Activated CD8-positive, alpha-beta T cell treated with anti-CD3 and anti-CD28 coated beads, Interleukin-2, amount 10 ng/mL, durations not matched to agents 7 days and 5 days (primary cell): Measurements from ENCODE around the gene PLD1. TPM values are rescaled to one million over a fixed set of nuclear protein-coding genes. Genes with fewer than 3 reads are reported as not detected.

Experiments
- ATAC-seq: fragments of 150-1000 bp; cut with Tn5 transposase; one replicate; pipeline ENCODE4 v1.10.0; 2021; ENCODE audit warnings: moderate library complexity
- CTCF ChIA-PET: fragments of 350-600 bp; sonication (Branson Sonifier 250); formaldehyde crosslinking; loops from one replicate; lab custom pipeline; 2021; ENCODE audit warnings: antibody characterized with exemption; lab: Charles Lee
- POLR2A ChIA-PET: fragments of 350-600 bp; sonication (Branson Sonifier 250); formaldehyde crosslinking; loops from one replicate; lab custom pipeline; 2021; ENCODE audit warnings: antibody characterized with exemption; lab: Charles Lee
- DNase-seq: peaks from one replicate; pipeline ENCODE4 v3.0.0-alpha.2; 2020
- H3K27ac Mint-ChIP-seq: one replicate; pipeline ENCODE4 v1.8.0; 2021; ENCODE audit warnings: mild to moderate bottlenecking, mixed read lengths
- H3K27me3 Mint-ChIP-seq: one replicate; pipeline ENCODE4 v1.8.0; 2021; ENCODE audit warnings: low read depth, mixed read lengths
- H3K36me3 Mint-ChIP-seq: one replicate; pipeline ENCODE4 v1.8.0; 2021; ENCODE audit warnings: low read depth, mixed read lengths
- H3K4me1 Mint-ChIP-seq: one replicate; pipeline ENCODE4 v1.8.0; 2021; ENCODE audit warnings: low read depth, mixed read lengths
- H3K4me3 Mint-ChIP-seq: one replicate; pipeline ENCODE4 v1.8.0; 2021; ENCODE audit warnings: mild to moderate bottlenecking, mixed read lengths
- H3K9me3 Mint-ChIP-seq: one replicate; pipeline ENCODE4 v1.8.0; 2022; ENCODE audit warnings: mixed read lengths; ENCODE audit not compliant: insufficient read depth
- total RNA-seq, 2 experiments: library from RNA; stranded (reverse); gene quantifications; one replicate each; pipeline ENCODE4 v1.2.3, GENCODE V29; 2021

PLD1 gene
- total RNA-seq, 2 experiments from 2014 or later: 0.29 to 1.1 TPM

- no peak overlapping the region for H3K4me3 Mint-ChIP-seq
- ATAC-seq: no peak
- H3K4me1 Mint-ChIP-seq: no peaks in the 10 kb centered on the region
- POLR2A ChIA-PET: no interaction called here
- no peak overlapping the region for H3K27ac Mint-ChIP-seq
- no peaks in the 10 kb centered on the region for H3K9me3 Mint-ChIP-seq
- CTCF ChIA-PET: interaction anchor here (1.0 to 1.9 kb wide), 2 partner anchors 12 kb away, joined by 4 to 5 read pairs; no protein-coding TSS in a partner anchor
- H3K27me3 Mint-ChIP-seq: peaks cover 10% of the 10 kb centered on the region
- H3K36me3 Mint-ChIP-seq: no peaks in the 10 kb centered on the region
- DNase-seq: no peak
Measured at GRCh38 chr3:171745577-171746319, 64.5 kb downstream of the PLD1 start.

- no peaks in the 10 kb centered on the region for H3K36me3 Mint-ChIP-seq
- H3K27me3 Mint-ChIP-seq: peaks cover 8% of the 10 kb centered on the region
- H3K9me3 Mint-ChIP-seq: no peaks in the 10 kb centered on the region
- POLR2A ChIA-PET: no interaction called here
- DNase-seq (no peak), ATAC-seq (no peak)
- CTCF ChIA-PET: interaction anchor here (1.0 to 1.1 kb wide), 3 partner anchors 14 to 781 kb away, joined by 4 read pairs; no protein-coding TSS in a partner anchor
- H3K4me3 Mint-ChIP-seq: no peak overlapping the region
- H3K4me1 Mint-ChIP-seq: no peaks in the 10 kb centered on the region
- H3K27ac Mint-ChIP-seq: no peak overlapping the region
Measured at GRCh38 chr3:171744158-171744741, 66.0 kb downstream of the PLD1 start.

GRCh38 chr3:171743327-171744157 lies 66.7 kb downstream of the PLD1 start:
- no peaks in the 10 kb centered on the region for H3K4me1 Mint-ChIP-seq
- H3K9me3 Mint-ChIP-seq: no peaks in the 10 kb centered on the region
- ATAC-seq (no peak), DNase-seq (no peak)
- peaks cover 5% of the 10 kb centered on the region for H3K27me3 Mint-ChIP-seq
- POLR2A ChIA-PET: no interaction called here
- CTCF ChIA-PET: interaction anchor here (1.1 kb wide), 2 partner anchors 29 to 781 kb away, joined by 4 read pairs; no protein-coding TSS in a partner anchor
- no peak overlapping the region for H3K27ac Mint-ChIP-seq
- H3K36me3 Mint-ChIP-seq: no peaks in the 10 kb centered on the region
- no peak overlapping the region for H3K4me3 Mint-ChIP-seq

GRCh38 chr3:171741377-171741776 lies 68.9 kb downstream of the PLD1 start:
- ATAC-seq (no peak), DNase-seq (no peak)
- Mint-ChIP-seq H3K4me1 (no peaks in the 10 kb centered on the region), H3K9me3 (no peaks in the 10 kb centered on the region), H3K27ac (no peak overlapping the region), H3K27me3 (peaks cover 6% of the 10 kb centered on the region), H3K36me3 (no peaks in the 10 kb centered on the region), H3K4me3 (no peak overlapping the region)
- CTCF ChIA-PET: interaction anchor here (1.0 kb wide), 1 partner anchor 31 kb away, joined by 3 read pairs; no protein-coding TSS in a partner anchor
- POLR2A ChIA-PET: no interaction called here

- ATAC-seq: no peak
- CTCF ChIA-PET: no interaction called here
- Mint-ChIP-seq H3K4me3 (no peak overlapping the region), H3K27ac (no peak overlapping the region), H3K9me3 (no peaks in the 10 kb centered on the region), H3K27me3 (peaks cover 9% of the 10 kb centered on the region), H3K4me1 (no peaks in the 10 kb centered on the region), H3K36me3 (no peaks in the 10 kb centered on the region)
- POLR2A ChIA-PET: no interaction called here
- no peak for DNase-seq
Measured at GRCh38 chr3:171736556-171736955, 73.7 kb downstream of the PLD1 start.

- H3K4me1 Mint-ChIP-seq: no peaks in the 10 kb centered on the region
- peaks cover 8% of the 10 kb centered on the region for H3K27me3 Mint-ChIP-seq
- ChIA-PET POLR2A (no interaction called here), CTCF (interaction anchor here (1.4 kb wide), 1 partner anchor 39 kb away, joined by 4 read pairs; no protein-coding TSS in a partner anchor)
- DNase-seq: no peak
- H3K36me3 Mint-ChIP-seq: no peaks in the 10 kb centered on the region
- H3K9me3 Mint-ChIP-seq: no peaks in the 10 kb centered on the region
- no peak overlapping the region for H3K27ac Mint-ChIP-seq
- no peak overlapping the region for H3K4me3 Mint-ChIP-seq
- no peak for ATAC-seq
Measured at GRCh38 chr3:171733561-171733960, 76.7 kb downstream of the PLD1 start.

GRCh38 chr3:171732756-171733155 lies 77.5 kb downstream of the PLD1 start:
- peaks cover 8% of the 10 kb centered on the region for H3K27me3 Mint-ChIP-seq
- DNase-seq: no peak
- no peaks in the 10 kb centered on the region for H3K9me3 Mint-ChIP-seq
- ChIA-PET CTCF (interaction anchor here (1.4 kb wide), 1 partner anchor 40 kb away, joined by 4 read pairs; no protein-coding TSS in a partner anchor), POLR2A (no interaction called here)
- no peak overlapping the region for H3K27ac Mint-ChIP-seq
- H3K4me1 Mint-ChIP-seq: no peaks in the 10 kb centered on the region
- ATAC-seq: no peak
- no peak overlapping the region for H3K4me3 Mint-ChIP-seq
- no peaks in the 10 kb centered on the region for H3K36me3 Mint-ChIP-seq

GRCh38 chr3:171731691-171732090 lies 78.6 kb downstream of the PLD1 start:
- DNase-seq (no peak), ATAC-seq (no peak)
- H3K27me3 Mint-ChIP-seq: peaks cover 5% of the 10 kb centered on the region
- no peak overlapping the region for H3K4me3 Mint-ChIP-seq
- H3K9me3 Mint-ChIP-seq: no peaks in the 10 kb centered on the region
- ChIA-PET CTCF (no interaction called here), POLR2A (no interaction called here)
- no peaks in the 10 kb centered on the region for H3K4me1 Mint-ChIP-seq
- no peak overlapping the region for H3K27ac Mint-ChIP-seq
- H3K36me3 Mint-ChIP-seq: no peaks in the 10 kb centered on the region

- Mint-ChIP-seq H3K4me1 (no peaks in the 10 kb centered on the region), H3K27me3 (peaks cover 8% of the 10 kb centered on the region), H3K36me3 (no peaks in the 10 kb centered on the region), H3K9me3 (no peaks in the 10 kb centered on the region), H3K4me3 (no peak overlapping the region), H3K27ac (no peak overlapping the region)
- ChIA-PET POLR2A (no interaction called here), CTCF (no interaction called here)
- DNase-seq: no peak
- no peak for ATAC-seq
Measured at GRCh38 chr3:171729452-171730334, 80.6 kb downstream of the PLD1 start.

- Mint-ChIP-seq H3K27me3 (peaks cover 9% of the 10 kb centered on the region), H3K36me3 (no peaks in the 10 kb centered on the region), H3K4me1 (no peaks in the 10 kb centered on the region), H3K9me3 (no peaks in the 10 kb centered on the region), H3K27ac (no peak overlapping the region), H3K4me3 (no peak overlapping the region)
- ATAC-seq (no peak), DNase-seq (no peak)
- CTCF ChIA-PET: no interaction called here
- POLR2A ChIA-PET: no interaction called here
Measured at GRCh38 chr3:171727288-171727687, 83.0 kb downstream of the PLD1 start.

GRCh38 chr3:171718493-171719185 lies 91.6 kb downstream of the PLD1 start:
- POLR2A ChIA-PET: no interaction called here
- Mint-ChIP-seq H3K27me3 (peaks cover 8% of the 10 kb centered on the region), H3K4me3 (no peak overlapping the region), H3K4me1 (no peaks in the 10 kb centered on the region), H3K36me3 (no peaks in the 10 kb centered on the region), H3K27ac (no peak overlapping the region), H3K9me3 (no peaks in the 10 kb centered on the region)
- CTCF ChIA-PET: no interaction called here
- no peak for DNase-seq
- no peak for ATAC-seq
